CD8-positive, alpha-beta memory T cell (primary cell): ENCODE measurements around the gene LRBA. TPM values are rescaled to one million over a fixed set of nuclear protein-coding genes. Genes with fewer than 3 reads are reported as not detected.

Experiments used
- CTCF ChIA-PET: fragments of 350-600 bp; sonication (Branson Sonifier 250); formaldehyde crosslinking; loops from one replicate; lab custom pipeline; 2021; ENCODE audit warnings: antibody characterized with exemption; lab: Charles Lee
- POLR2A ChIA-PET: fragments of 350-600 bp; sonication (Branson Sonifier 250); formaldehyde crosslinking; loops from one replicate; lab custom pipeline; 2021; ENCODE audit warnings: antibody characterized with exemption; lab: Charles Lee
- DNase-seq, 5 donors: peaks; one replicate each; pipeline versions ENCODE4 v3.0.0 to v3.0.0-alpha.2; 2020 to 2022; ENCODE audit warnings: mixed read lengths in 1 of 5
- H3K27ac ChIP-seq: one replicate; pipeline ENCODE4 v1.7.0; 2013; ENCODE audit warnings: low read depth, mild to moderate bottlenecking, low read length, moderate library complexity
- H3K27me3 ChIP-seq: 2 replicates; pipeline ENCODE4 v1.7.0; 2013; ENCODE audit warnings: low read length, mild to moderate bottlenecking; ENCODE audit not compliant: insufficient read depth, poor library complexity, severe bottlenecking
- H3K36me3 ChIP-seq: 2 replicates; pipeline ENCODE4 v1.7.0; 2013; ENCODE audit warnings: mild to moderate bottlenecking, low read length, moderate library complexity; ENCODE audit not compliant: insufficient read depth
- H3K4me1 ChIP-seq: 2 replicates; pipeline ENCODE4 v1.7.0; 2013; ENCODE audit warnings: mild to moderate bottlenecking, low read length, moderate library complexity; ENCODE audit not compliant: insufficient read depth
- H3K4me3 ChIP-seq: 2 replicates; pipeline ENCODE4 v1.7.0; 2013; ENCODE audit warnings: mild to moderate bottlenecking, low read length
- H3K9me3 ChIP-seq: 2 replicates; pipeline ENCODE4 v1.7.0; 2013; ENCODE audit warnings: mild to moderate bottlenecking, low read length
- H3K27ac Mint-ChIP-seq, 8 donors: one replicate each; pipeline ENCODE4 v1.8.0; 2020 to 2021; ENCODE audit warnings: mixed read lengths in 8 of 8, mild to moderate bottlenecking in 6 of 8, inconsistent platforms in 3 of 8, moderate library complexity in 3 of 8
- H3K27me3 Mint-ChIP-seq, 2 donors: one replicate each; pipeline ENCODE4 v1.8.0; 2020 to 2021; ENCODE audit warnings: mixed read lengths in 2 of 2, mild to moderate bottlenecking in 1 of 2, moderate library complexity in 1 of 2
- H3K36me3 Mint-ChIP-seq, 3 donors: one replicate each; pipeline ENCODE4 v1.8.0; 2020 to 2021; ENCODE audit warnings: mixed read lengths in 3 of 3, inconsistent platforms in 1 of 3, mild to moderate bottlenecking in 1 of 3
- H3K4me1 Mint-ChIP-seq, 3 donors: one replicate each; pipeline ENCODE4 v1.8.0; 2020 to 2021; ENCODE audit warnings: mixed read lengths in 3 of 3, inconsistent platforms in 1 of 3, mild to moderate bottlenecking in 1 of 3
- H3K4me3 Mint-ChIP-seq, 7 donors: one replicate each; pipeline ENCODE4 v1.8.0; 2020 to 2021; ENCODE audit warnings: mixed read lengths in 7 of 7, mild to moderate bottlenecking in 6 of 7, moderate library complexity in 4 of 7, inconsistent platforms in 2 of 7
- H3K9me3 Mint-ChIP-seq, 5 donors: one replicate each; pipeline ENCODE4 v1.8.0; 2020 to 2022; ENCODE audit warnings: mixed read lengths in 5 of 5, mild to moderate bottlenecking in 3 of 5, moderate library complexity in 2 of 5, inconsistent platforms in 1 of 5
- polyA plus RNA-seq: library from polyadenylated mRNA; unstranded; fragments of 300-500 nt; fragmentation: Illumina TruSeq; gene quantifications from one replicate; pipeline ENCODE4 v1.2.3, GENCODE V29; 2021
- total RNA-seq, 2 experiments: library from RNA; stranded (reverse); gene quantifications; one replicate each; pipeline ENCODE4 v1.2.3, GENCODE V29; 2021

The LRBA gene
- total and polyA plus RNA-seq, 3 experiments from 2014 or later, result 25.9 to 61.9 (median 56.4) TPM

DNA sequence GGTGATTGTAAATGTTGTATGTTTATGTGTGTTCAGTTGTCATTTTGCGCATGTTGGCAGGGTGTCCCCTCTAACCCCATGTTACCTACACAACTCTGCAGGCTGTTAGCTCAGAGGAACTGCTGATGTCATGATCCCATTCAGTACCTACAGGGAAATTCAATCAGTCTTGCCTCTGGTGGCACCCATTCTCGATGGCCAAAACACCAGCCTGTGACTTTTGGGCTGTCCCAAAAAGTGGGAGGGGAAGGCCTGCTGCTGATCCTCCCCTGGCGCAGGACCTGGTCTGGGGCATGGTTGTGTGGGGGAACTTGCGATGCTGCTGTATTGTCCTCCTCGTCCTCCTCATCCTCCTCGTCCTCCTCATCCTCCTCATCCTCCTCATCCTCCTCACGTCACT is 762.3 kb downstream of the LRBA start:
- Mint-ChIP-seq H3K36me3 (no peaks in the 10 kb centered on the region), H3K27me3 (peaks cover 0 to 1% of the 10 kb centered on the region in 2 donors), H3K9me3 (no peaks in the 10 kb centered on the region), H3K27ac (peak overlapping the region in 2 of 8 donors; percentile 28 to 44), H3K4me1 (no peaks in the 10 kb centered on the region), H3K4me3 (no peak overlapping the region)
- no peaks in the 10 kb centered on the region for H3K4me1 ChIP-seq
- H3K27ac ChIP-seq, result no peak overlapping the region
- H3K9me3 ChIP-seq, result no peaks in the 10 kb centered on the region
- H3K27me3 ChIP-seq, result no peaks in the 10 kb centered on the region
- H3K4me3 ChIP-seq, result no peak overlapping the region
- CTCF ChIA-PET, result no interaction called here
- no peak for DNase-seq
- H3K36me3 ChIP-seq, result no peaks in the 10 kb centered on the region
- POLR2A ChIA-PET, result no interaction called here

DNA sequence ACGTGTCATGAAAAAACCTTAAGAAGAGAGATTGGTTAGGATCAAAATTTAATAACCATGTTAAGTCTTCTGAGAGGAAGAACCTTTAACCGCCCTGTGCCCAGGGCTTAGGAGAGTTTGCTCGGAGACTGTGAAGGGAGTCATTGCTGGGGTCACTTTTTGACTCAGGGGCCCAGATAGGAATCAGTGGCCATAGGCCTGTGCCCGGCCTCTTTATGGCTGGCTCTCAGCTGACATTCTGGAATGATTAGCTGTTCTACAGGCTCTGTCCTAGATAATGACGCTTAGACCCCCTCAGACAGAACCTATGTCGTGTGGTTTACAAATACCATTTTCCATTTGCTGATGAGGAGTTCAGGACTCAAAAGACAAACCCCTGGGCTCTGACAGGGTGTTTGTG is 762.8 kb downstream of the LRBA start:
- Mint-ChIP-seq H3K9me3 (no peaks in the 10 kb centered on the region), H3K4me1 (no peaks in the 10 kb centered on the region), H3K4me3 (no peak overlapping the region), H3K27me3 (peaks cover 0 to 1% of the 10 kb centered on the region in 2 donors), H3K36me3 (no peaks in the 10 kb centered on the region), H3K27ac (peak overlapping the region in 1 of 8 donors; percentile 17)
- Histone ChIP-seq H3K9me3 (no peaks in the 10 kb centered on the region), H3K4me1 (no peaks in the 10 kb centered on the region), H3K36me3 (no peaks in the 10 kb centered on the region), H3K27me3 (no peaks in the 10 kb centered on the region), H3K4me3 (no peak overlapping the region), H3K27ac (no peak overlapping the region)
- CTCF ChIA-PET, result no interaction called here
- no peak for DNase-seq
- POLR2A ChIA-PET, result no interaction called here

DNA sequence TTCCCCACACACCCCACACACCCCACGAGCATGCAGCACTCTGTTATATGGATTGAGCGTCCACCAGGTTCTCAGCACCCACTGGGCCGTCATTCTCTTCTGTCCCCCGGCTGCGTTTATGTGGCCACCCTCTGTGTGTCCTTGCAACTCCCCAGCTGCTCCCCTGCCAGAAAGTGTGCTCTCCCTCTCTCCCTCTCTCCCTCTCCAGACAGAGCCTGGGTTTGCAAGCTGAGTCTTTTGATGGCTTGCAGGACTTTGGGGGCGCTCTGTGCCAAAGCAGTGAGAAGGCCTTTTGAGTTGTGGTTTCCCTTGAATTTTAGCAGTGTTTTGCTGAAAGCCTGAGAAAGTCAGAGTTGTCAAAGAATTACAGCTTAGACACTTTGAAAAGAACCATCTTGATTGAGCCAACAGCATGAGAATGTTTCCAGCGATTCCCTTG is 763.3 kb downstream of the LRBA start:
- Mint-ChIP-seq H3K27me3 (peaks cover 0 to 1% of the 10 kb centered on the region in 2 donors), H3K4me1 (no peaks in the 10 kb centered on the region), H3K27ac (peak overlapping the region in 1 of 8 donors; percentile 48), H3K36me3 (no peaks in the 10 kb centered on the region), H3K9me3 (no peaks in the 10 kb centered on the region), H3K4me3 (no peak overlapping the region)
- DNase-seq, result no peak
- ChIA-PET CTCF (no interaction called here), POLR2A (no interaction called here)
- no peaks in the 10 kb centered on the region for H3K36me3 ChIP-seq
- H3K4me1 ChIP-seq, result no peaks in the 10 kb centered on the region
- no peak overlapping the region for H3K4me3 ChIP-seq
- no peaks in the 10 kb centered on the region for H3K27me3 ChIP-seq
- no peak overlapping the region for H3K27ac ChIP-seq
- H3K9me3 ChIP-seq, result no peaks in the 10 kb centered on the region

DNA sequence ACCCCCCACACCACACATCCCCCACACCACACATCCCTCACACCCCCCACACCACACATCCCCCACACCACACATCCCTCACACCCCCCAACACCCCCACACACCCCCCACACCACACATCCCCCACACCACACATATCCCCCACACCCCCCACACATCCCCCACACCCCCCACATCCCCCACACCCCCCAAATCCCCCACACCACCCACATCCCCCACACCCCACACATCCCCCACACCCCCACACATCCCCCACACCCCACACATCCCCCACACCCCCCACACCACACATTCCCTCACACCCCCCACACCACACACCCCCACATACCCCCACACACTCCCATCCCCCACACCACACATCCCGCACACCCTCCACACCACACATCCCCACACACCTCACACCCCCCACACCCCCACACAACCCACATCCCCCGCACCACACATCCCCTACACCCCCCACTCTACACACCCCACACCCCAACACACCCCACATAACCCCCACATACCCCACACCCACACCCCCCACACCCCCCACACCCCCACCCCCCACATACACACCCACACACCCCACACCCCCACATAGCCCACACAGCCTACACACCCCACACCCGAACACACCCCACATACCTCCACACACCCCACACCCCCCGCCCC is 764.0 kb downstream of the LRBA start:
- Mint-ChIP-seq H3K36me3 (no peaks in the 10 kb centered on the region), H3K9me3 (no peaks in the 10 kb centered on the region), H3K4me3 (no peak overlapping the region), H3K27me3 (peaks cover 0 to 1% of the 10 kb centered on the region in 2 donors), H3K27ac (no peak overlapping the region), H3K4me1 (no peaks in the 10 kb centered on the region)
- H3K36me3 ChIP-seq, result no peaks in the 10 kb centered on the region
- no peaks in the 10 kb centered on the region for H3K27me3 ChIP-seq
- ChIA-PET POLR2A (no interaction called here), CTCF (no interaction called here)
- no peak overlapping the region for H3K27ac ChIP-seq
- no peak for DNase-seq
- no peaks in the 10 kb centered on the region for H3K4me1 ChIP-seq
- no peak overlapping the region for H3K4me3 ChIP-seq
- H3K9me3 ChIP-seq, result no peaks in the 10 kb centered on the region

DNA sequence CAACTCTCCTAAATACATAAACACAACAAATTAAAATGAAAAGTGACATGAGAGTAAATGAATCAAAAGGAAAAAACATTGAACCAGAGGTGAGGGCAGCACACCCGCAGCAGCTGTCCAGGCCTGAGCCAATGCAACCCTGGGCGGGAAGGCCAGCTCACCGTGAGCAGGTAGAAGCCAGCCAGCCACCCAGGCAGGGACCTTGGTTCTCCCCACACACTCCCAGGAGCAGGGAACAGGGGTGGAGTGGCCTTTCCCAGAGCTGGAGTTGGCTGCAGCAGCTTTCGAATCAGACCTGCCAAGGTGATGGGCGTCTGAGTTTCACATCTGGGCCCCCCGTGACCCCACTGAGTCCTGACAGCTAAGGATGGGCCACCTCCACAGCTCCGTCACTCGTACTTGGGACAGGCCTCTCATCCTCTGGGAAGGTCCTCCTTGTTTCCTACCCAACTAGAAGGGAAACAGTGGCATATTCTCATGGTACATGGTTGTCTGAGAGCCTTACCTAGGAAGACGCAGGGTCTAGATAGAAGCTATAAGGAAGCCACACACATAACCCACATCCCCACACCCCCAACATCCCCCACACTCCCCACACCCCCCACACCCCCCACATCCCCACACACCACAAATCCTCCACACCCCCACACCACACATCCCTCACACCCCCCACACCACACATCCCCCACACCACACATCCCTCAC is 764.6 kb downstream of the LRBA start:
- peak overlapping the region in 2 of 8 donors; percentile 17 to 41 for H3K27ac Mint-ChIP-seq
- POLR2A ChIA-PET, result no interaction called here
- no peak overlapping the region for H3K4me3 ChIP-seq

DNA sequence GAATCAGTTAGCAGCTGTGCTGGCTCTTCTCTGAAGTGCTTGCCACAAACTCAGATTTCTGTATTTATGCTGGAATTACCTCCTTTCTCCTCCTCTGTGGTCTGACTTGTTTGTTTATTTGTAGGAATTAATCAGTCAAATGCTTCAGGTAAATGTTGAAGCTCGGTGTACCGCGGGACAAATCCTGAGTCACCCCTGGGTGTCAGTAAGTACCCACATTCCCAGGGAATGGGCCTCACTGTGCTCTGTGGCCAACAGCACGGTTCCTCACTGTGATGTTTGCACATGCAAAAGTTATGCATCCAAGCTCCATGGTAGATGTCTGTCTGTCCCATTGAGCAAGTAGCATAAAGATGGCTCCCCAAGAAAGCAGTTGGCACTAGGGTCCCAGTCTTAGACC is 766.9 kb downstream of the LRBA start:
- no peaks in the 10 kb centered on the region for H3K4me1 ChIP-seq
- no peaks in the 10 kb centered on the region for H3K9me3 ChIP-seq
- Mint-ChIP-seq H3K36me3 (no peaks in the 10 kb centered on the region), H3K27me3 (no peaks in the 10 kb centered on the region), H3K27ac (no peak overlapping the region), H3K4me3 (no peak overlapping the region), H3K4me1 (no peaks in the 10 kb centered on the region), H3K9me3 (no peaks in the 10 kb centered on the region)
- no peaks in the 10 kb centered on the region for H3K36me3 ChIP-seq
- H3K4me3 ChIP-seq, result no peak overlapping the region
- ChIA-PET POLR2A (no interaction called here), CTCF (no interaction called here)
- no peak for DNase-seq
- H3K27me3 ChIP-seq, result no peaks in the 10 kb centered on the region
- no peak overlapping the region for H3K27ac ChIP-seq

More for the DNA sequence above, 764.6 kb downstream of the LRBA start:
- H3K27me3 Mint-ChIP-seq, result peaks cover 0 to 1% of the 10 kb centered on the region in 2 donors
- CTCF ChIA-PET, result no interaction called here
- DNase-seq, result no peak
- H3K9me3 Mint-ChIP-seq, result no peaks in the 10 kb centered on the region
- Histone ChIP-seq H3K4me1 (no peaks in the 10 kb centered on the region), H3K27me3 (no peaks in the 10 kb centered on the region), H3K27ac (no peak overlapping the region), H3K36me3 (no peaks in the 10 kb centered on the region), H3K9me3 (no peaks in the 10 kb centered on the region)
- H3K4me3 Mint-ChIP-seq, result no peak overlapping the region
- H3K4me1 Mint-ChIP-seq, result no peaks in the 10 kb centered on the region
- no peaks in the 10 kb centered on the region for H3K36me3 Mint-ChIP-seq

DNA sequence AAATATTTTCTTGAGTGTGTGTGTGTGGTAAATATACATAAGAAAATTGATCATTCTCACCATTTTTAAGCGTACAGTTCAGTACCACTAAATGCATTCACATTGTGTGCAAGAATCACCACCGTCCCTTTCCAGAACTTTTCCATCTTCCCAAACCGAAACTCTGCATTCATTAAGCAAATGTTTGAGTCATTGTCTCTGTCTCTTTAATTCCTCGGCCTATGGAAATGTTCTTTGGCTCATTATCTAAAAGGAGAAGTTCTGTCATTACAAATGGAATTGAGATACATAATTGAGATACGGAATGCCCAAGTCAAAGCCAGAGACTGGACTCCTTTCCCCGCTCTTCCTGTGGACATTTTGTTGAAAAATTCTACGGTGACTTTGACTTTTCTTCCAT is 767.9 kb downstream of the LRBA start:
- CTCF ChIA-PET, result no interaction called here
- Mint-ChIP-seq H3K27me3 (no peaks in the 10 kb centered on the region), H3K36me3 (no peaks in the 10 kb centered on the region), H3K9me3 (no peaks in the 10 kb centered on the region), H3K4me1 (no peaks in the 10 kb centered on the region), H3K27ac (no peak overlapping the region), H3K4me3 (no peak overlapping the region)
- POLR2A ChIA-PET, result no interaction called here
- H3K9me3 ChIP-seq, result no peaks in the 10 kb centered on the region
- H3K4me3 ChIP-seq, result no peak overlapping the region
- H3K27ac ChIP-seq, result no peak overlapping the region
- no peak for DNase-seq
- no peaks in the 10 kb centered on the region for H3K27me3 ChIP-seq
- no peaks in the 10 kb centered on the region for H3K4me1 ChIP-seq
- H3K36me3 ChIP-seq, result no peaks in the 10 kb centered on the region

DNA sequence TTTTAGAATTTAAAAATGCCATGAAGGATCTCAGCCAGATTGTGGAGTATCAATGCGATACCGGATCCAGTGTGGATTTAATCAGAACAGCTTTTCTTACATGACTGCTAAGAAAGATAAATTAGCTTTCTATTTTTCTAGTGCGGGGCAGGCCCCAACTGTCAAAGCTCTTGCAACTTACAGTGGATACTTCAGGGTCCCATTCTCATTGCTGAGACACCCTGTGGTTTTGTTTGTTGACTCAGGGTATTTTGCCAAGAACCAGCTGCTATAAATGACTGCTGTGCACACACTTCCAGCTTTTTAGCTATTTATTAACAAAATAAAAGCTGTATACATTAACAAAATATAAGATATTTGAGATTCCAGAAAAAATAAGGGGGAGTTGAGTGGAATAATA is 770.5 kb downstream of the LRBA start:
- H3K27me3 ChIP-seq, result no peaks in the 10 kb centered on the region
- no peak overlapping the region for H3K4me3 ChIP-seq
- H3K36me3 ChIP-seq, result no peaks in the 10 kb centered on the region
- no peak overlapping the region for H3K4me3 Mint-ChIP-seq
- H3K4me1 Mint-ChIP-seq, result no peaks in the 10 kb centered on the region
- H3K9me3 ChIP-seq, result no peaks in the 10 kb centered on the region
- H3K27ac ChIP-seq, result no peak overlapping the region
- H3K27ac Mint-ChIP-seq, result no peak overlapping the region
- POLR2A ChIA-PET, result no interaction called here
- H3K9me3 Mint-ChIP-seq, result no peaks in the 10 kb centered on the region
- CTCF ChIA-PET, result no interaction called here
- H3K4me1 ChIP-seq, result no peaks in the 10 kb centered on the region
- no peaks in the 10 kb centered on the region for H3K36me3 Mint-ChIP-seq
- H3K27me3 Mint-ChIP-seq, result peaks cover 4 to 5% of the 10 kb centered on the region in 2 donors
- DNase-seq, result no peak
